Suprapubic skin (tissue), 4 donors: ENCODE results near the gene GYPC. TPM values are rescaled to one million over a fixed set of nuclear protein-coding genes. Genes with fewer than 3 reads are reported as not detected.

ENCODE experiments used
- DNase-seq, 2 donors: peaks; one replicate each; pipeline ENCODE4 v3.0.0-alpha.2; 2019; ENCODE audit warnings: low spot score in 2 of 2
- H3K27ac ChIP-seq: fragments of 200-600 bp; sonication (generic); one replicate; pipeline ENCODE4 v1.5.1; 2019
- H3K27me3 ChIP-seq: fragments of 200-600 bp; sonication (generic); one replicate; pipeline ENCODE4 v1.5.1; 2019
- H3K36me3 ChIP-seq: fragments of 200-600 bp; sonication (generic); one replicate; pipeline ENCODE4 v1.5.1; 2019
- H3K4me1 ChIP-seq: fragments of 200-600 bp; sonication (generic); one replicate; pipeline ENCODE4 v1.5.1; 2019
- H3K4me3 ChIP-seq: fragments of 200-600 bp; sonication (generic); one replicate; pipeline ENCODE4 v1.5.1; 2019; ENCODE audit warnings: mild to moderate bottlenecking
- H3K9me3 ChIP-seq: fragments of 200-600 bp; sonication (generic); one replicate; pipeline ENCODE4 v1.5.1; 2019
- CTCF ChIP-seq, 2 donors: fragments of 200-600 bp in 1 of 2; fragments of 450-650 bp in 1 of 2; sonication (generic) in 1 of 2; IDR thresholded peaks; one replicate each; pipeline ENCODE4 v1.5.1; 2016 to 2019; ENCODE audit warnings: antibody characterized with exemption in 2 of 2, mild to moderate bottlenecking in 1 of 2, moderate library complexity in 1 of 2
- EP300 ChIP-seq: sonication (generic); formaldehyde crosslinking; IDR thresholded peaks from one replicate; pipeline ENCODE4 v1.6.1; 2017; ENCODE audit warnings: antibody characterized with exemption
- POLR2A ChIP-seq, 2 donors: fragments of 450-650 bp; IDR thresholded peaks; one replicate each; pipeline ENCODE4 v1.6.1; 2017; ENCODE audit warnings: antibody characterized with exemption in 2 of 2, mild to moderate bottlenecking in 2 of 2, moderate library complexity in 2 of 2
- POLR2AphosphoS5 ChIP-seq, 3 donors: sonication (generic); formaldehyde crosslinking; IDR thresholded peaks; one replicate each; pipeline ENCODE4 v1.6.1; 2017; ENCODE audit warnings: antibody characterized with exemption in 3 of 3
- WGBS: methylation state at CpG from one replicate; pipeline ENCODE4 v1.1.5; 2018; 5-methylcytosine and 5-hydroxymethylcytosine counted together
- total RNA-seq, 4 donors: library from RNA; depleted of rRNA; stranded (reverse); fragments of >200 nt; gene quantifications; one replicate each; pipeline ENCODE4 v1.1.0, GENCODE V29; 2016

GYPC gene
- total RNA-seq, 4 donors from 2014 or later: 21.3 to 43.7 (median 32.1) TPM

- no peaks in the 10 kb centered on the region for H3K27me3 ChIP-seq
- no peak for TF ChIP-seq CTCF (IDR thresholded peaks at IDR 0.05)
- no peak for TF ChIP-seq POLR2AphosphoS5 (IDR thresholded peaks at IDR 0.05)
- TF ChIP-seq EP300: no peak
- no peak for TF ChIP-seq POLR2A (IDR thresholded peaks at IDR 0.05)
- no peaks in the 10 kb centered on the region for H3K9me3 ChIP-seq
- WGBS: 48% methylated on average over 2 of the region's 2 CpGs
- peaks cover 24% of the 10 kb centered on the region for H3K36me3 ChIP-seq
- H3K4me3 ChIP-seq: no peak overlapping the region
- DNase-seq: no peak
- no peaks in the 10 kb centered on the region for H3K4me1 ChIP-seq
- H3K27ac ChIP-seq: no peak overlapping the region
These were observed 42.4 kb downstream of the GYPC start for GRCh38 chr2:126698376-126698775.

- H3K27ac ChIP-seq: no peak overlapping the region
- TF ChIP-seq CTCF (IDR thresholded peaks at IDR 0.05) (no peak), EP300 (no peak), POLR2AphosphoS5 (IDR thresholded peaks at IDR 0.05) (no peak), POLR2A (IDR thresholded peaks at IDR 0.05) (no peak)
- no peaks in the 10 kb centered on the region for H3K4me1 ChIP-seq
- no peak for DNase-seq
- no peak overlapping the region for H3K4me3 ChIP-seq
- no peaks in the 10 kb centered on the region for H3K27me3 ChIP-seq
- H3K36me3 ChIP-seq: peaks cover 18% of the 10 kb centered on the region
- H3K9me3 ChIP-seq: no peaks in the 10 kb centered on the region
- 100% methylated on average over 1 of the region's 2 CpGs for WGBS
These were observed 43.1 kb downstream of the GYPC start for GRCh38 chr2:126699018-126699417.

- 54% methylated on average over 4 of the region's 4 CpGs for WGBS
- H3K36me3 ChIP-seq: peaks cover 16% of the 10 kb centered on the region
- no peak overlapping the region for H3K27ac ChIP-seq
- no peak for DNase-seq
- no peaks in the 10 kb centered on the region for H3K9me3 ChIP-seq
- no peak overlapping the region for H3K4me3 ChIP-seq
- no peak for TF ChIP-seq EP300
- no peak for TF ChIP-seq POLR2A (IDR thresholded peaks at IDR 0.05)
- TF ChIP-seq POLR2AphosphoS5 (IDR thresholded peaks at IDR 0.05): no peak
- TF ChIP-seq CTCF (IDR thresholded peaks at IDR 0.05): no peak
- no peaks in the 10 kb centered on the region for H3K4me1 ChIP-seq
- H3K27me3 ChIP-seq: no peaks in the 10 kb centered on the region
These were observed 44.0 kb downstream of the GYPC start for GRCh38 chr2:126699716-126700581.

GRCh38 chr2:126700677-126701076 is 44.7 kb downstream of the GYPC start:
- Histone ChIP-seq H3K4me3 (no peak overlapping the region), H3K4me1 (no peaks in the 10 kb centered on the region), H3K9me3 (no peaks in the 10 kb centered on the region), H3K27me3 (no peaks in the 10 kb centered on the region), H3K27ac (peak overlapping the region; percentile 33), H3K36me3 (peaks cover 13% of the 10 kb centered on the region)
- 47% methylated on average over 2 of the region's 2 CpGs for WGBS
- no peak for TF ChIP-seq POLR2AphosphoS5 (IDR thresholded peaks at IDR 0.05)
- TF ChIP-seq POLR2A (IDR thresholded peaks at IDR 0.05): no peak
- no peak for TF ChIP-seq EP300
- no peak for TF ChIP-seq CTCF (IDR thresholded peaks at IDR 0.05)
- DNase-seq: no peak

GRCh38 chr2:126703311-126703710 is 47.4 kb downstream of the GYPC start:
- TF ChIP-seq CTCF (IDR thresholded peaks at IDR 0.05) (no peak), POLR2A (IDR thresholded peaks at IDR 0.05) (no peak), POLR2AphosphoS5 (IDR thresholded peaks at IDR 0.05) (no peak), EP300 (no peak)
- no peaks in the 10 kb centered on the region for H3K9me3 ChIP-seq
- no peaks in the 10 kb centered on the region for H3K27me3 ChIP-seq
- 73% methylated on average over 7 of the region's 7 CpGs for WGBS
- H3K36me3 ChIP-seq: no peaks in the 10 kb centered on the region
- H3K4me1 ChIP-seq: no peaks in the 10 kb centered on the region
- no peak overlapping the region for H3K27ac ChIP-seq
- H3K4me3 ChIP-seq: no peak overlapping the region
- DNase-seq: no peak
